Measurements from ENCODE around the gene SDF2.
A peak's percentile ranks its signal among the peaks of the same experiment; 100 is the strongest.
"Not testable (repeated sequence)": the region's sequence is repeated elsewhere in the genome, so short reads cannot be mapped to it uniquely, and the experiment has no call there.

SDF2 gene

DNA sequence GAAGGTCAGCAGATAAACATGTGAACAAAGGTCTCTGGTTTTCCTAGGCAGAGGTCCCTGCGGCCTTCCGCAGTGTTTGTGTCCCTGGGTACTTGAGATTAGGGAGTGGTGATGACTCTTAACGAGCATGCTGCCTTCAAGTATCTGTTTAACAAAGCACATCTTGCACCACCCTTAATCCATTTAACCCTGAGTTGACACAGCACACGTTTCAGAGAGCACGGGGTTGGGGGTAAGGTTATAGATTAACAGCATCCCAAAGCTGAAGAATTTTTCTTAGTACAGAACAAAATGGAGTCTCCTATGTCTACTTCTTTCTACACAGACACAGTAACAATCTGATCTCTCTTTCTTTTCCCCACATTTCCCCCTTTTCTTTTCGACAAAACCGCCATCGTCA, 3.4 kb downstream of the SDF2 start:
- H3K9ac ChIP-seq (ENCODE audit: low read length); H3K27me3 ChIP-seq (replicated peaks; ENCODE audit: insufficient read depth, low read length); H2AFZ ChIP-seq (ENCODE audit: low read length); H3K4me3 ChIP-seq (ENCODE audit: low read length); H3K9me2 ChIP-seq (replicated peaks; ENCODE audit: insufficient read depth, low read length); H3K36me3 ChIP-seq (replicated peaks; ENCODE audit: insufficient read depth, low read length); H4K20me1 ChIP-seq (ENCODE audit: insufficient read depth, low read length); DNase-seq; H3K9me3 ChIP-seq (replicated peaks; ENCODE audit: insufficient read depth, low read length); H3K4me2 ChIP-seq (ENCODE audit: low read depth, low read length); H3K27ac ChIP-seq (ENCODE audit: low read length): not testable (repeated sequence)
- H3K79me2 ChIP-seq (ENCODE audit: low read length): peaks cover 52% of the 10 kb centered on the region
- peaks cover 11% of the 10 kb centered on the region; the same call in 1 of the 2 replicates for H3F3A ChIP-seq (ENCODE audit: insufficient read depth, low read length)
- peaks cover 15% of the 10 kb centered on the region for H3K4me1 ChIP-seq (ENCODE audit: low read length)

GRCh38 chr17:28657756-28658155, 4.0 kb downstream of the SDF2 start:
- H3K4me1 ChIP-seq (ENCODE audit: low read length): peaks cover 9% of the 10 kb centered on the region; the same call in 1 of the 2 replicates
- H3K9me3 ChIP-seq (replicated peaks; ENCODE audit: insufficient read depth, low read length): no peaks in the 10 kb centered on the region
- H3K4me3 ChIP-seq (ENCODE audit: low read length): no peak overlapping the region
- DNase-seq: no peak
- H4K20me1 ChIP-seq (ENCODE audit: insufficient read depth, low read length): no peaks in the 10 kb centered on the region
- no peak overlapping the region for H3K4me2 ChIP-seq (ENCODE audit: low read depth, low read length)
- H3K9ac ChIP-seq (ENCODE audit: low read length): no peak overlapping the region
- peaks cover 11% of the 10 kb centered on the region; the same call in 1 of the 2 replicates for H3F3A ChIP-seq (ENCODE audit: insufficient read depth, low read length)
- peaks cover 46% of the 10 kb centered on the region for H3K79me2 ChIP-seq (ENCODE audit: low read length)
- H3K27me3 ChIP-seq (replicated peaks; ENCODE audit: insufficient read depth, low read length): no peaks in the 10 kb centered on the region
- H2AFZ ChIP-seq (ENCODE audit: low read length): no peak overlapping the region
- no peaks in the 10 kb centered on the region for H3K9me2 ChIP-seq (replicated peaks; ENCODE audit: insufficient read depth, low read length)
- H3K27ac ChIP-seq (ENCODE audit: low read length): no peak overlapping the region
- H3K36me3 ChIP-seq (replicated peaks; ENCODE audit: insufficient read depth, low read length): peaks cover 2% of the 10 kb centered on the region; the same call in 1 of the 2 replicates
- TF ChIP-seq EZH2phosphoT487 (IDR thresholded peaks at IDR 0.05; ENCODE audit: low read length) (no peak), CTCF (IDR thresholded peaks at IDR 0.05; ENCODE audit: low read length) (no peak), EZH2 (optimal IDR thresholded peaks at IDR 0.05; ENCODE audit: low read depth, low read length) (no peak)

GRCh38 chr17:28655160-28655559, 6.5 kb downstream of the SDF2 start:
- TF ChIP-seq CTCF (IDR thresholded peaks at IDR 0.05; ENCODE audit: low read length): no peak
- no peak for TF ChIP-seq EZH2 (optimal IDR thresholded peaks at IDR 0.05; ENCODE audit: low read depth, low read length)
- TF ChIP-seq EZH2phosphoT487 (IDR thresholded peaks at IDR 0.05; ENCODE audit: low read length): no peak
- no peaks in the 10 kb centered on the region for H4K20me1 ChIP-seq (ENCODE audit: insufficient read depth, low read length)
- no peaks in the 10 kb centered on the region for H3K9me2 ChIP-seq (replicated peaks; ENCODE audit: insufficient read depth, low read length)
- H3K27ac ChIP-seq (ENCODE audit: low read length): peak overlapping the region; percentile 25; the same call in 1 of the 2 replicates
- no peak overlapping the region for H3K4me3 ChIP-seq (ENCODE audit: low read length)
- H3K4me1 ChIP-seq (ENCODE audit: low read length): peaks cover 6% of the 10 kb centered on the region; the same call in 1 of the 2 replicates
- no peaks in the 10 kb centered on the region for H3K27me3 ChIP-seq (replicated peaks; ENCODE audit: insufficient read depth, low read length)
- H3K9ac ChIP-seq (ENCODE audit: low read length): no peak overlapping the region
- peaks cover 2% of the 10 kb centered on the region; the same call in 1 of the 2 replicates for H3K36me3 ChIP-seq (replicated peaks; ENCODE audit: insufficient read depth, low read length)
- H3K4me2 ChIP-seq (ENCODE audit: low read depth, low read length): no peak overlapping the region
- 0 out of 2 replicates have a peak, but pooled peaks cover 7% of the 10 kb centered on the region for H3F3A ChIP-seq (ENCODE audit: insufficient read depth, low read length)
- no peak overlapping the region for H2AFZ ChIP-seq (ENCODE audit: low read length)
- peaks cover 26% of the 10 kb centered on the region for H3K79me2 ChIP-seq (ENCODE audit: low read length)
- H3K9me3 ChIP-seq (replicated peaks; ENCODE audit: insufficient read depth, low read length): no peaks in the 10 kb centered on the region
- DNase-seq: peak; percentile 66

DNA sequence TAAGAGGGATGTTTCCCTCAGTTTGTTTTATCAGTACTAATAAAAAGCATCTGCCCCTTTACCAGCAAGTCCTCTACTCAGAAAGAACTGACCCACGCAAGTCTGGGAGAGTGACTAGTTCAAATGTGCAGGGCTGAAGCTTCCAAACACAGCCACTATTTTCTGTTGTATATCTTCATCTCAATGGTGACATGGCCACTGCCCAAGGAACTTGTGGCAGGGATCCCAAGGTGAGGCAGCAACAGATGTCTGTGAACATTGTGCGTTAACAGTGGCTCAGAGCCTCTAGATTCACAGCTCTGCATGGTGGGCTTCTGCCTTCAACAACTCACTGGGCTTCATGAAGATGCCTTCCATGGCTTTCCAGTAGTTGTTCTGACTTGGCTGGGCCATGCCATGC, 13.0 kb downstream of the SDF2 start:
- H3K27me3 ChIP-seq (replicated peaks; ENCODE audit: insufficient read depth, low read length): no peaks in the 10 kb centered on the region
- no peak overlapping the region for H3K4me3 ChIP-seq (ENCODE audit: low read length)
- H3K4me2 ChIP-seq (ENCODE audit: low read depth, low read length): no peak overlapping the region
- no peaks in the 10 kb centered on the region for H4K20me1 ChIP-seq (ENCODE audit: insufficient read depth, low read length)
- TF ChIP-seq EZH2 (optimal IDR thresholded peaks at IDR 0.05; ENCODE audit: low read depth, low read length): no peak
- TF ChIP-seq EZH2phosphoT487 (IDR thresholded peaks at IDR 0.05; ENCODE audit: low read length): no peak
- no peak for TF ChIP-seq CTCF (IDR thresholded peaks at IDR 0.05; ENCODE audit: low read length)
- peaks cover 14% of the 10 kb centered on the region for H3K4me1 ChIP-seq (ENCODE audit: low read length)
- peaks cover 22% of the 10 kb centered on the region for H3K79me2 ChIP-seq (ENCODE audit: low read length)
- H3F3A ChIP-seq (ENCODE audit: insufficient read depth, low read length): peaks cover 12% of the 10 kb centered on the region
- no peaks in the 10 kb centered on the region for H3K36me3 ChIP-seq (replicated peaks; ENCODE audit: insufficient read depth, low read length)
- H3K9me2 ChIP-seq (replicated peaks; ENCODE audit: insufficient read depth, low read length): no peaks in the 10 kb centered on the region
- no peak overlapping the region for H3K9ac ChIP-seq (ENCODE audit: low read length)
- DNase-seq: no peak
- H3K9me3 ChIP-seq (replicated peaks; ENCODE audit: insufficient read depth, low read length): no peaks in the 10 kb centered on the region
- no peak overlapping the region for H2AFZ ChIP-seq (ENCODE audit: low read length)
- H3K27ac ChIP-seq (ENCODE audit: low read length): no peak overlapping the region
